ENCODE measurements around the gene ZNF862.

ZNF862 gene

DNA sequence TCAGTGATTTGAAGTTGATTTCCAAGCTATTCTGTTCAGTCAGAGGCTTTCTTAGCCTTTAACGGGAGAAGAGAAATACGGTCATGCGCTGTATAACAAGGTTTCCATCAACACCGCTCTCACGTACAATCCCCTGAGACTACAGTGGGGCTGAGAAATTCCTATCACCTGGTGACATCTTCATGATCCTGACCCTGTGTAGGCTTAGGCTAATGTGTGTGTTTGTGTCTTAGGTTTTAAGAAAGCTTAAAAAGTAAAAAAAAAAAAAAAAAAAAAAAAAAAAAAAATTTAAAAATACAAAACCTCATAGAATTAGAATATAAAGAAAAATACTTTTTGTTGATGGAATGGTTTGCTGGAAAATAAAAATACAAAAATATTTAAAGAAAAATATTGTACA is 1.8 kb downstream of the ZNF862 start:
- TF ChIP-seq, protein P1, sequence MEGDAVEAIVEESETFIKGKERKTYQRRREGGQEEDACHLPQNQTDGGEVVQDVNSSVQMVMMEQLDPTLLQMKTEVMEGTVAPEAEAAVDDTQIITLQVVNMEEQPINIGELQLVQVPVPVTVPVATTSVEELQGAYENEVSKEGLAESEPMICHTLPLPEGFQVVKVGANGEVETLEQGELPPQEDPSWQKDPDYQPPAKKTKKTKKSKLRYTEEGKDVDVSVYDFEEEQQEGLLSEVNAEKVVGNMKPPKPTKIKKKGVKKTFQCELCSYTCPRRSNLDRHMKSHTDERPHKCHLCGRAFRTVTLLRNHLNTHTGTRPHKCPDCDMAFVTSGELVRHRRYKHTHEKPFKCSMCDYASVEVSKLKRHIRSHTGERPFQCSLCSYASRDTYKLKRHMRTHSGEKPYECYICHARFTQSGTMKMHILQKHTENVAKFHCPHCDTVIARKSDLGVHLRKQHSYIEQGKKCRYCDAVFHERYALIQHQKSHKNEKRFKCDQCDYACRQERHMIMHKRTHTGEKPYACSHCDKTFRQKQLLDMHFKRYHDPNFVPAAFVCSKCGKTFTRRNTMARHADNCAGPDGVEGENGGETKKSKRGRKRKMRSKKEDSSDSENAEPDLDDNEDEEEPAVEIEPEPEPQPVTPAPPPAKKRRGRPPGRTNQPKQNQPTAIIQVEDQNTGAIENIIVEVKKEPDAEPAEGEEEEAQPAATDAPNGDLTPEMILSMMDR (IDR thresholded peaks at IDR 0.05; ENCODE audit: low read depth, low read length) = no peak
- no peak overlapping the region for H3K4me3 ChIP-seq (ENCODE audit: low read depth, low read length)
- no peak for DNase-seq (ENCODE audit: low read depth, low spot score)
- in situ Hi-C loops (cut with HindIII; ENCODE audit: low sequenced_read_pairs) = no loop called here

DNA sequence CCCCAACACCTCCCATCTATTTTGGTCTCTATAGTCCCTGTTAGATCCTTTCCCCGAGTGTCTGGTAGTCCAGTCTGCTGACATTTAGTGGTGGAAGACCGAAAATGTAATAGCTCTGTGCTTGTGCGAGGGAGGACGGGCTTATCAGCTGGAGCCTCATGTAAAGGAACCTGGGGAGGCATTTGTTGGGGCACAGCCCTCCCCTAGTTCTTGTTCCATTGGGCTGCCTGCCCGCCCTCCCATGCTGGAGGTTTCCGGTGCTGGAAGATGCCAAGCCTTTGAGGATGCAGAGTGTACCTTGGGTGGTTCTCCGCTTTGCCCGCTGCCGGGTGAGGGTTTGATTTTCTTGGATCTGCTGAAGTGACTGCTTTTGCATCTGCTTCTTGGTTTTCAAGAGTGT is 5.4 kb downstream of the ZNF862 start:
- no peak overlapping the region for H3K4me3 ChIP-seq (ENCODE audit: low read depth, low read length)
- in situ Hi-C loops (cut with HindIII; ENCODE audit: low sequenced_read_pairs) = no loop called here
- no peak for DNase-seq (ENCODE audit: low read depth, low spot score)
- TF ChIP-seq, protein P1 (IDR thresholded peaks at IDR 0.05; ENCODE audit: low read depth, low read length) = no peak

DNA sequence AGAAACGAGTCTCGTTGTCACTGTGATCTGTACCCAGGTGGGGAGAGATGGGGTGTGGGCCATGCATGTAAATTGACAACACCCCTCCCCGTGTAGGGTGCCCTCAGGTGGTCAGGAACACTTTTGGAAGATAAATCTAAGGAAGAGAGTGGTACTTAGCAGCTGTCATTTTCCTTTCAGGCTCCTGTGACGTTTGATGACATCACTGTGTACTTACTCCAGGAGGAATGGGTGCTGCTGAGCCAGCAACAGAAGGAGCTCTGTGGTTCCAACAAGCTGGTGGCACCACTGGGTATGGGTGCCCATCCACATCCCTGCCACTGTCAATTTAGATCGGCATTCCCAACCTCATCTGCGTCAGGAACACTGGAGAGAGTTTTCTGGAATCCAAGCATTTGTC is 6.3 kb downstream of the ZNF862 start:
- TF ChIP-seq, protein P1 (IDR thresholded peaks at IDR 0.05; ENCODE audit: low read depth, low read length) = no peak
- in situ Hi-C loops (cut with HindIII; ENCODE audit: low sequenced_read_pairs) = no loop called here
- no peak overlapping the region for H3K4me3 ChIP-seq (ENCODE audit: low read depth, low read length)
- no peak for DNase-seq (ENCODE audit: low read depth, low spot score)

DNA sequence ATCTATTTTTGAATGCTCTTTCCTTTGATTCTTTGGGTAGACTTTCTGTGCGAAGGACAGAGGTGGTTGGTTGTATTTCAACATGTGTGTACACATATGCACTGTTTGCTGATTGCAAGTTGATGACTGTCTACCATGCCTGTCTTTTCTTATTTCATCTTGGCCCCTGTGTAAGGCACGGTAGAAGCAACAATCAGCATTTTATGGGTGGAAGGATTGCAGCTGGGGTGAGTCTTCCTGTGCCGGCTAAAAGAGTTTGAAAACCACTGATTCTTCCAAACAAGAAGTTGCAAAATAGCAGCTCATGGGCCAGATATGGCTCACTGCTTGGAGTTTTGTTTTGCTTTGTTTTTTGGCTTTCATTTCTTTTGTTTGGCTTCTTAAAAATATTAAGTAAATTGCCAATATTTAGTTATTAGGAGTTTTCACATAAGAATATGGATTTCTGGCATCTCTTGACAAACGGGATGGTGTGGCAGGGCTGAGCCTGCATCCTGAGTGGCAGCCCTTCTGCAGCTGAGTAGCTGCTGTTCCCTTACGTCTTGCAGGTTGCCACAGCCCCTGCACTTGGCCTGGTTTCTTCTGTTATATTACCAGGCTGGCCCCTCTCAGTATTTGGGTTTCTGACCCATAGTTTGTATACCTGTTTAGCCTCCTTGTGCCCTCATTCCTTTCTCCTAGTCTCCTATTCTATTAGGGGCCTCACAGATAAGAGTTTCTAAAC is 7.2 kb downstream of the ZNF862 start:
- TF ChIP-seq, protein P1 (IDR thresholded peaks at IDR 0.05; ENCODE audit: low read depth, low read length) = no peak
- DNase-seq (ENCODE audit: low read depth, low spot score) = no peak
- no peak overlapping the region for H3K4me3 ChIP-seq (ENCODE audit: low read depth, low read length)
- in situ Hi-C loops (cut with HindIII; ENCODE audit: low sequenced_read_pairs) = no loop called here

DNA sequence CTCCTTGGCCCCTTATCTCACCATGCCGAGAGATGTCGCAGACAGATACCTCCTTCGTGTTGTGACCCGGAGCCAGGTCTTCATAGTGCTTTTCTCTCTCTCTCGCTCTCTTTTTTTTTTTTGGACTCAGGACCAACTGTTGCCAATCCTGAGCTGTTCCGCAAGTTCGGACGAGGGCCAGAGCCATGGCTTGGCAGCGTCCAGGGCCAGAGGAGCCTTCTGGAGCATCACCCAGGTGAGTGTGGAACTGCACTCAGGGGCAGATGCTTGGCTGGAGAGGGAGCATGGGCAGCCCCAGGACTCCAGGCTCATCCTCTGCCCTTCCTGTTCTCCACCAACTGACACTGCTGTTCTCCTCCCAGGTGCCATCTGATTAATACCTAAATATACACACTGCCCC is 7.8 kb downstream of the ZNF862 start:
- H3K4me3 ChIP-seq (ENCODE audit: low read depth, low read length) = no peak overlapping the region
- in situ Hi-C loops (cut with HindIII; ENCODE audit: low sequenced_read_pairs) = no loop called here
- TF ChIP-seq, protein P1 (IDR thresholded peaks at IDR 0.05; ENCODE audit: low read depth, low read length) = no peak
- no peak for DNase-seq (ENCODE audit: low read depth, low spot score)

DNA sequence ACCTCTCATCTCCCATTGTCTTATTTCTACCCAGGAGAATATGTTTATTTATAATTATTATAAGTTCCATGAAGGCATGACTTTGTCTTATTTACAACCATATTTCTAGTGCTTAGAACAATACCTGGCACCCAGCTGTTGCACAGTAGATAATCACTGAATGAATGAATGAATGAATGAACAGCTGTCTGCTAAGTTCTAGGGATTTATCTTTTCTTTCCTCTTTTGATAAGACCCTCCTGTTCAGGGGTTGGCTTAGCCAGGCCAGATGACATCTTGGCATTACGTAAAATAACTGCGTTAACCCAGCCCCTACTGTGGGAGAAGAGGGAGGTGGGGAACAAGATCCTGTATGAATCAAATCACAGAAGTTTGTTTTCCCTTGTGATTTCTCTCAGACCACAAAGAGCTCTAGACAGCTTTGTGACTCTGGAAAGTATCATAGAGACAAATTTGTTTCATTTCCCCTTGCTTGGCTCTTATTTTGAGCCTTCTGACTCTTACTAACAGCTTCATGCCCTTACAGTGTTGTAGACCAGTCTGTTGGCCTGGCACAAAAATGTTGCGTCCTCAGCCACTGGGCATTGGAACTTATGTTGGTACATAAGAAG is 8.4 kb downstream of the ZNF862 start:
- TF ChIP-seq, protein P1 (IDR thresholded peaks at IDR 0.05; ENCODE audit: low read depth, low read length) = no peak
- no peak overlapping the region for H3K4me3 ChIP-seq (ENCODE audit: low read depth, low read length)
- DNase-seq (ENCODE audit: low read depth, low spot score) = no peak
- in situ Hi-C loops (cut with HindIII; ENCODE audit: low sequenced_read_pairs) = no loop called here

Measured in astrocyte of the spinal cord (primary cell).